Thoracic aorta (tissue), 2 donors: ENCODE measurements around the gene PPHLN1. TPM values are rescaled to one million over a fixed set of nuclear protein-coding genes. Genes with fewer than 3 reads are reported as not detected.
A peak's percentile ranks its signal among the peaks of the same experiment; 100 is the strongest.

Experiments used
- ATAC-seq: fragments of 150-250 bp; one replicate; pipeline ENCODE4 v1.8.0; 2017; ENCODE audit warnings: low read depth; ENCODE audit not compliant: insufficient number of reproducible peaks, low FRiP score
- DNase-seq: peaks from one replicate; pipeline ENCODE4 v3.0.0-alpha.2; 2020; ENCODE audit warnings: low spot score
- H3K27ac ChIP-seq, 2 donors: fragments of 200-600 bp; sonication (generic); 1 replicate in 1 of 2; 2 replicates in 1 of 2; pipeline ENCODE4 v1.5.1; 2016; ENCODE audit warnings: mild to moderate bottlenecking in 2 of 2, moderate library complexity in 2 of 2
- H3K27me3 ChIP-seq: fragments of 200-600 bp; sonication (generic); replicated peaks from 2 replicates; pipeline ENCODE4 v1.6.0; 2016; ENCODE audit warnings: mild to moderate bottlenecking; ENCODE audit not compliant: insufficient read depth
- H3K36me3 ChIP-seq: fragments of 200-600 bp; sonication (generic); one replicate; pipeline ENCODE4 v1.5.1; 2016
- H3K4me1 ChIP-seq, 2 donors: fragments of 200-600 bp; sonication (generic); 1 replicate in 1 of 2; 2 replicates in 1 of 2; pipeline versions ENCODE4 v1.5.1 to v1.6.0; 2016; ENCODE audit warnings: low read depth in 2 of 2, mild to moderate bottlenecking in 1 of 2; ENCODE audit not compliant: control insufficient read depth in 1 of 2
- H3K4me3 ChIP-seq: fragments of 200-600 bp; sonication (generic); 2 replicates; pipeline ENCODE4 v1.5.1; 2016; ENCODE audit warnings: mild to moderate bottlenecking
- H3K9me3 ChIP-seq: fragments of 200-600 bp; sonication (generic); 2 replicates; pipeline ENCODE4 v1.5.1; 2016
- CTCF ChIP-seq: fragments of 200-600 bp; sonication (generic); IDR thresholded peaks from one replicate; pipeline ENCODE4 v1.5.1; 2019; ENCODE audit warnings: antibody characterized with exemption
- total RNA-seq, 2 donors: library from RNA; depleted of rRNA; stranded (reverse); fragments of >200 nt; gene quantifications; one replicate each; pipeline versions ENCODE4 v1.1.0 to v1.2.3, GENCODE V29; 2016

PPHLN1 gene
- total RNA-seq, 2 donors from 2014 or later = 41.7 to 95.8 TPM

- DNase-seq (no peak), ATAC-seq (no peak)
- TF ChIP-seq CTCF = no peak
- H3K27ac ChIP-seq = no peak overlapping the region
- H3K4me1 ChIP-seq = peaks cover 7 to 21% of the 10 kb centered on the region in 2 donors
- peaks cover 28% of the 10 kb centered on the region for H3K36me3 ChIP-seq
- no peak overlapping the region for H3K4me3 ChIP-seq
- H3K27me3 ChIP-seq = no peaks in the 10 kb centered on the region
- H3K9me3 ChIP-seq = no peaks in the 10 kb centered on the region
Observed at GRCh38 chr12:42446761-42447160, 120.8 kb downstream of the PPHLN1 start.

- H3K9me3 ChIP-seq = no peaks in the 10 kb centered on the region
Observed at GRCh38 chr12:42447371-42447786, 121.4 kb downstream of the PPHLN1 start.

GRCh38 chr12:42448841-42449240, 122.9 kb downstream of the PPHLN1 start:
- Histone ChIP-seq H3K9me3 (no peaks in the 10 kb centered on the region), H3K27me3 (no peaks in the 10 kb centered on the region), H3K27ac (no peak overlapping the region), H3K4me3 (no peak overlapping the region), H3K4me1 (peaks cover 7 to 21% of the 10 kb centered on the region in 2 donors), H3K36me3 (peaks cover 8% of the 10 kb centered on the region)
- DNase-seq = no peak
- TF ChIP-seq CTCF = no peak
- no peak for ATAC-seq

More at GRCh38 chr12:42447371-42447786, 121.4 kb downstream of the PPHLN1 start:
- DNase-seq = no peak
- Histone ChIP-seq H3K36me3 (peaks cover 23% of the 10 kb centered on the region), H3K27me3 (no peaks in the 10 kb centered on the region), H3K4me1 (peaks cover 7 to 21% of the 10 kb centered on the region in 2 donors), H3K27ac (peak overlapping the region in 1 of 2 donors; percentile 22), H3K4me3 (no peak overlapping the region)
- ATAC-seq = no peak
- no peak for TF ChIP-seq CTCF

- ATAC-seq = no peak
- Histone ChIP-seq H3K27me3 (no peaks in the 10 kb centered on the region), H3K4me3 (no peak overlapping the region), H3K36me3 (peaks cover 7% of the 10 kb centered on the region), H3K9me3 (no peaks in the 10 kb centered on the region), H3K27ac (no peak overlapping the region), H3K4me1 (peaks cover 7 to 21% of the 10 kb centered on the region in 2 donors)
- no peak for DNase-seq
- TF ChIP-seq CTCF = no peak
Observed at GRCh38 chr12:42450248-42450647, 124.3 kb downstream of the PPHLN1 start.

GRCh38 chr12:42458575-42458974, 132.6 kb downstream of the PPHLN1 start:
- Histone ChIP-seq H3K9me3 (no peaks in the 10 kb centered on the region), H3K4me3 (no peak overlapping the region), H3K27ac (no peak overlapping the region), H3K4me1 (no peaks in the 10 kb centered on the region), H3K36me3 (no peaks in the 10 kb centered on the region), H3K27me3 (no peaks in the 10 kb centered on the region)
- no peak for ATAC-seq
- DNase-seq = no peak
- no peak for TF ChIP-seq CTCF
